PC-9 (cell line): Measurements from ENCODE around the gene ARID3A. TPM values are rescaled to one million over a fixed set of nuclear protein-coding genes. Genes with fewer than 3 reads are reported as not detected.
A peak's percentile ranks its signal among the peaks of the same experiment; 100 is the strongest.

ENCODE experiments used
- BruUV-seq: library from RNA; stranded (reverse); fragments of 400-500 nt; replicated peaks from 2 replicates; lab custom pipeline; 2021; lab: Mats Ljungman, UMichigan
- CTCF ChIA-PET: fragments of 300-600 bp; sonication (Branson Sonifier 250); formaldehyde crosslinking; loops from one replicate; lab custom pipeline; 2022; ENCODE audit warnings: antibody characterized with exemption; lab: Charles Lee
- POLR2A ChIA-PET: fragments of 300-600 bp; sonication (Branson Sonifier 250); formaldehyde crosslinking; loops from one replicate; lab custom pipeline; 2022; ENCODE audit warnings: antibody characterized with exemption; ENCODE audit not compliant: unreplicated experiment; lab: Charles Lee
- DNase-seq, 2 experiments: peaks; one replicate each; pipeline versions ENCODE4 v3.0.0 to v3.0.0-alpha.2; 2015 to 2022; ENCODE audit warnings: mixed read lengths in 1 of 2
- H2AFZ ChIP-seq: fragments of 200-600 bp; sonication (generic); 2 replicates; pipeline ENCODE4 v1.8.1; 2017; ENCODE audit warnings: antibody characterized with exemption
- H3F3A ChIP-seq: fragments of 200-600 bp; sonication (generic); 2 replicates; pipeline ENCODE4 v1.8.1; 2017; ENCODE audit warnings: antibody characterized with exemption, mild to moderate bottlenecking, low read depth; ENCODE audit not compliant: insufficient read depth
- H3K27ac ChIP-seq: fragments of 200-600 bp; sonication (generic); 2 replicates; pipeline ENCODE4 v1.6.1; 2016; ENCODE audit warnings: mixed run types
- H3K27me3 ChIP-seq: fragments of 200-600 bp; sonication (generic); 2 replicates; pipeline ENCODE4 v1.6.1; 2016; ENCODE audit warnings: low read depth, mixed run types; ENCODE audit not compliant: insufficient read depth
- H3K36me3 ChIP-seq: fragments of 200-600 bp; sonication (generic); 2 replicates; pipeline ENCODE4 v1.6.1; 2016; ENCODE audit warnings: low read depth, mixed run types
- H3K4me1 ChIP-seq: fragments of 200-600 bp; sonication (generic); replicated peaks from 2 replicates; pipeline ENCODE4 v1.6.1; 2016; ENCODE audit warnings: mixed run types; ENCODE audit not compliant: insufficient read depth
- H3K4me2 ChIP-seq: fragments of 200-600 bp; sonication (generic); 2 replicates; pipeline ENCODE4 v1.6.1; 2017; ENCODE audit warnings: mixed run types
- H3K4me3 ChIP-seq: fragments of 200-600 bp; sonication (generic); 2 replicates; pipeline ENCODE4 v1.6.1; 2016; ENCODE audit warnings: mixed run types
- H3K79me2 ChIP-seq: fragments of 200-600 bp; sonication (generic); 2 replicates; pipeline ENCODE4 v1.6.1; 2017; ENCODE audit warnings: low read depth, mixed run types
- H3K9me2 ChIP-seq: fragments of 200-600 bp; sonication (generic); 2 replicates; pipeline ENCODE4 v1.8.1; 2017; ENCODE audit warnings: mild to moderate bottlenecking; ENCODE audit not compliant: insufficient read depth
- H3K9me3 ChIP-seq: fragments of 200-600 bp; sonication (generic); 2 replicates; pipeline ENCODE4 v1.8.1; 2016; ENCODE audit warnings: low read depth; ENCODE audit not compliant: insufficient read depth
- H4K20me1 ChIP-seq: fragments of 200-600 bp; sonication (generic); 2 replicates; pipeline ENCODE4 v1.8.1; 2017; ENCODE audit not compliant: insufficient read depth
- CTCF ChIP-seq: fragments of 200-600 bp; sonication (generic); conservative IDR thresholded peaks from 2 replicates; pipeline ENCODE4 v1.6.1; 2017; ENCODE audit warnings: mixed run types, antibody characterized with exemption, mild to moderate bottlenecking, moderate library complexity
- EZH2 ChIP-seq: fragments of 200-600 bp; sonication (generic); IDR thresholded peaks from 2 replicates; pipeline ENCODE4 v1.8.0; 2017; ENCODE audit warnings: antibody characterized with exemption, low read depth
- intact Hi-C: fragments of 100-400 bp; cut with micrococcal nuclease; formaldehyde crosslinking; loops from one replicate; pipeline ENCODE4 v1.10.0; 2022; ENCODE audit not compliant: unreplicated experiment
- total RNA-seq: library from RNA; stranded (reverse); gene quantifications from 2 replicates; pipeline ENCODE4 v1.2.3, GENCODE V29; 2021

The ARID3A gene
- total RNA-seq, 1 experiment from 2014 or later, result 10.7 TPM

GRCh38 chr19:918152-918437 is 7.7 kb upstream of the ARID3A start:
- no peak overlapping the region for H3K27ac ChIP-seq
- H3K4me2 ChIP-seq, result peak overlapping the region; percentile 44
- no peak overlapping the region for H2AFZ ChIP-seq
- H3K9me2 ChIP-seq, result no peaks in the 10 kb centered on the region
- 0 out of 2 replicates have a peak, but pooled peaks cover 4% of the 10 kb centered on the region for H3K4me1 ChIP-seq
- BruUV-seq, result no TSS peak
- peaks cover 21% of the 10 kb centered on the region; the same call in 1 of the 2 replicates for H3F3A ChIP-seq
- ChIA-PET POLR2A (no interaction called here), CTCF (no interaction called here)
- H4K20me1 ChIP-seq, result no peaks in the 10 kb centered on the region
- no peak overlapping the region for H3K4me3 ChIP-seq
- TF ChIP-seq EZH2 (peak; percentile 94; the same call in 1 of the 2 replicates), CTCF (no peak)
- H3K27me3 ChIP-seq, result peaks cover 21% of the 10 kb centered on the region
- intact Hi-C loops, result no loop called here
- no peaks in the 10 kb centered on the region for H3K9me3 ChIP-seq
- no peak for DNase-seq
- 0 out of 2 replicates have a peak, but pooled peaks cover 6% of the 10 kb centered on the region for H3K79me2 ChIP-seq
- no peaks in the 10 kb centered on the region for H3K36me3 ChIP-seq

- Histone ChIP-seq H3K4me1 (0 out of 2 replicates have a peak, but pooled peaks cover 3% of the 10 kb centered on the region), H3F3A (peaks cover 24% of the 10 kb centered on the region; the same call in 1 of the 2 replicates), H3K4me3 (no peak overlapping the region), H4K20me1 (no peaks in the 10 kb centered on the region), H3K27ac (no peak overlapping the region), H3K9me3 (no peaks in the 10 kb centered on the region), H3K9me2 (no peaks in the 10 kb centered on the region), H3K79me2 (0 out of 2 replicates have a peak, but pooled peaks cover 1% of the 10 kb centered on the region), H3K36me3 (no peaks in the 10 kb centered on the region), H3K4me2 (no peak overlapping the region), H2AFZ (no peak overlapping the region), H3K27me3 (peaks cover 21% of the 10 kb centered on the region)
- TF ChIP-seq EZH2 (no peak), CTCF (no peak)
- ChIA-PET CTCF (no interaction called here), POLR2A (interaction anchor here (0.5 kb wide), 1 partner anchor 67 kb away, joined by 9 read pairs; the partner anchor contains the start of gene ELANE)
- intact Hi-C loops, result loop anchor here (1.0 kb wide), 1 partner anchor 35 kb away; no protein-coding TSS in a partner anchor
- no peak for DNase-seq
- no TSS peak for BruUV-seq
Observed at GRCh38 chr19:918481-919198, 7.2 kb upstream of the ARID3A start.

DNA sequence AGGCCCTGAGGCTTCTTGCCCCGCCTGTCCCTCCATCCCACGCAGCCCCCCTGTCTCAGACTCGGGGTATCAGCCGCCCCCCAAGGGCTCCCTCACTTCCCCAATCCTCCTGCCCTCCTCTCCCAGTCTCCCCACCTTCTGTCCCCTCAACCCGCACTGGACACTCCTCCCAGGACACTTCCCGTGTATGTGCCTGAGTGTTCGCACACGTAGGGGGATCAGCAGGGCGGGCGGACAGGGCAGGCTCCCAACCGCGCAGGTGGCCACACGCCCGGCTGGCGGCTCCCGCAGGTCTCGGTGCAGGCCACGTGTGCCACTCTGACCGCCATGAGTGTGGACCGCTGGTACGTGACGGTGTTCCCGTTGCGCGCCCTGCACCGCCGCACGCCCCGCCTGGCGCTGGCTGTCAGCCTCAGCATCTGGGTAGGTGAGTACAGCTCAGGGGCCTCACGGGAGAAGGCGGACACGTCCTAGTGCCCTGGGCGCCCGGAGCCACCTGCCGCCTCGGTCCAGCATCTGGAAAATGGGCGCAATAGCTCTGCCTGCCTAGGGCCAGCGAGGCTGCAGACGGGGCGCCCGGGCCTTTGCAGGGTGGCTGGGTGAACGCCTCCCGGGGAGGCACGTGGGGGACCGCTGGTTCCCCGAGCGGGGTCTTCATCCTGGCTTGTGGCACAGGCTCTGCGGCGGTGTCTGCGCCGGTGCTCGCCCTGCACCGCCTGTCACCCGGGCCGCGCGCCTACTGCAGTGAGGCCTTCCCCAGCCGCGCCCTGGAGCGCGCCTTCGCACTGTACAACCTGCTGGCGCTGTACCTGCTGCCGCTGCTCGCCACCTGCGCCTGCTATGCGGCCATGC is 6.4 kb upstream of the ARID3A start:
- Histone ChIP-seq H3K9me2 (no peaks in the 10 kb centered on the region), H3K27ac (no peak overlapping the region), H3K27me3 (peaks cover 21% of the 10 kb centered on the region), H3K4me3 (peak overlapping the region; percentile 55), H3K9me3 (no peaks in the 10 kb centered on the region), H3F3A (peaks cover 25% of the 10 kb centered on the region; the same call in 1 of the 2 replicates), H3K36me3 (no peaks in the 10 kb centered on the region), H3K4me1 (no peaks in the 10 kb centered on the region; the same call in 1 of the 2 replicates), H2AFZ (peak overlapping the region; percentile 68; the same call in 1 of the 2 replicates), H3K4me2 (peak overlapping the region; percentile 86), H3K79me2 (no peaks in the 10 kb centered on the region), H4K20me1 (no peaks in the 10 kb centered on the region)
- peak in 1 of 2 experiments; percentile 58 for DNase-seq
- no TSS peak for BruUV-seq
- ChIA-PET POLR2A (interaction anchor here (0.5 kb wide), 1 partner anchor 68 kb away, joined by 9 read pairs; the partner anchor contains the start of gene ELANE), CTCF (no interaction called here)
- intact Hi-C loops, result loop anchor here (1.0 to 10.0 kb wide), 3 partner anchors 36 to 345 kb away; partner anchors contain the start of genes BSG and RNF126
- TF ChIP-seq EZH2, result 0 out of 2 replicates have a peak, but pooled peaks have one; percentile 58
- no peak for TF ChIP-seq CTCF
